ENCODE measurements around the gene DYRK1A. TPM values are rescaled to one million over a fixed set of nuclear protein-coding genes. Genes with fewer than 3 reads are reported as not detected.

The DYRK1A gene
- total and polyA plus RNA-seq, 10 of the 15 experiments (the other 5 are each of a cell fraction or from before 2014, with no cell fraction given) = 2.4 to 68.6 (median 30.7) TPM

- Histone ChIP-seq H3K9me3 (replicated peaks; ENCODE audit: control insufficient read depth, insufficient read depth, low read length) (no peaks in the 10 kb centered on the region), H3K4me1 (ENCODE audit: control insufficient read depth, insufficient read depth, low read length) (peaks cover 6% of the 10 kb centered on the region), H3K27me3 (replicated peaks in 1 of 2; ENCODE audit: control insufficient read depth in 2 of 2, insufficient read depth in 2 of 2, low read length in 1 of 2) (no peaks in the 10 kb centered on the region), H3K4me2 (ENCODE audit: control insufficient read depth, insufficient read depth) (no peak overlapping the region), H3K27ac (ENCODE audit: control insufficient read depth, insufficient read depth) (no peak overlapping the region), H4K20me1 (ENCODE audit: control insufficient read depth, insufficient read depth) (no peaks in the 10 kb centered on the region), H3K79me2 (ENCODE audit: control insufficient read depth, insufficient read depth, low read length) (no peaks in the 10 kb centered on the region), H3K4me3 (no peak overlapping the region), H3K9ac (ENCODE audit: control insufficient read depth, insufficient read depth, low read length) (no peak overlapping the region), H3K36me3 (ENCODE audit: control insufficient read depth in 2 of 2, insufficient read depth in 2 of 2, low read length in 1 of 2) (peaks cover 25 to 60% of the 10 kb centered on the region in 2 experiments), H2AFZ (ENCODE audit: control insufficient read depth, low read depth, low read length) (no peak overlapping the region)
- ChIA-PET RAD21 (ENCODE audit: unreplicated experiment) (no interaction called here), POLR2A (interaction anchor here (0.8 kb wide), 1 partner anchor 14 kb away, joined by 3 read pairs; no protein-coding TSS in a partner anchor), CTCF (interaction anchor here (0.6 to 1.9 kb wide), 4 partner anchors 15 to 780 kb away, joined by 3 to 8 read pairs (median 6); no protein-coding TSS in a partner anchor), SMC1A (ENCODE audit: uncharacterized antibody, unreplicated experiment) (interaction anchor here (1.0 to 1.8 kb wide), 5 partner anchors 10 to 46 kb away, joined by 3 to 7 read pairs (median 4); no protein-coding TSS in a partner anchor)
- FAIRE-seq (no peak), ATAC-seq (no peak), DNase-seq (ENCODE audit: low read depth, low spot score) (no peak)
- intact Hi-C loops (cut with micrococcal nuclease; ENCODE audit: unreplicated experiment) = no loop called here
- TF ChIP-seq EZH2 (IDR thresholded peaks at IDR 0.05; ENCODE audit: borderline replicate concordance, control insufficient read depth, low read depth, low read length) (no peak), REST (IDR thresholded peaks at IDR 0.05; ENCODE audit: low read depth, low read length) (no peak), POLR2A (IDR thresholded peaks at IDR 0.05; ENCODE audit: low read depth, low read length) (0 out of 2 replicates have a peak, but pooled peaks have one; percentile 13)
- in situ Hi-C loops (cut with MboI) = no loop called here
- BruUV-seq (replicated peaks) = no TSS peak
- WGBS (ENCODE audit: insufficient coverage, insufficient replicate concordance, low lambda C conversion rate, missing lambda C conversion rate) = 93% methylated on average over 5 of the region's 5 CpGs
Observed at GRCh38 chr21:37511848-37512247, 145.3 kb downstream of the DYRK1A start.

GRCh38 chr21:37513383-37513782, 146.8 kb downstream of the DYRK1A start:
- FAIRE-seq (no peak), ATAC-seq (no peak), DNase-seq (ENCODE audit: low read depth, low spot score) (no peak)
- ChIA-PET POLR2A (no interaction called here), CTCF (no interaction called here), RAD21 (ENCODE audit: unreplicated experiment) (no interaction called here), SMC1A (ENCODE audit: uncharacterized antibody, unreplicated experiment) (no interaction called here)
- Histone ChIP-seq H3K27me3 (replicated peaks in 1 of 2; ENCODE audit: control insufficient read depth in 2 of 2, insufficient read depth in 2 of 2, low read length in 1 of 2) (no peaks in the 10 kb centered on the region), H2AFZ (ENCODE audit: control insufficient read depth, low read depth, low read length) (no peak overlapping the region), H3K36me3 (ENCODE audit: control insufficient read depth in 2 of 2, insufficient read depth in 2 of 2, low read length in 1 of 2) (peaks cover 20 to 61% of the 10 kb centered on the region in 2 experiments), H3K4me3 (no peak overlapping the region), H3K9me3 (replicated peaks; ENCODE audit: control insufficient read depth, insufficient read depth, low read length) (no peaks in the 10 kb centered on the region), H3K27ac (ENCODE audit: control insufficient read depth, insufficient read depth) (no peak overlapping the region), H3K4me2 (ENCODE audit: control insufficient read depth, insufficient read depth) (no peak overlapping the region; the same call in 1 of the 2 replicates), H3K4me1 (ENCODE audit: control insufficient read depth, insufficient read depth, low read length) (no peaks in the 10 kb centered on the region), H3K79me2 (ENCODE audit: control insufficient read depth, insufficient read depth, low read length) (no peaks in the 10 kb centered on the region), H3K9ac (ENCODE audit: control insufficient read depth, insufficient read depth, low read length) (no peak overlapping the region), H4K20me1 (ENCODE audit: control insufficient read depth, insufficient read depth) (no peaks in the 10 kb centered on the region)
- WGBS (ENCODE audit: insufficient coverage, insufficient replicate concordance, low lambda C conversion rate, missing lambda C conversion rate) = 48% methylated on average over 3 of the region's 3 CpGs
- intact Hi-C loops (cut with micrococcal nuclease; ENCODE audit: unreplicated experiment) = no loop called here
- BruUV-seq (replicated peaks) = no TSS peak
- in situ Hi-C loops (cut with MboI) = no loop called here
- TF ChIP-seq JUND (IDR thresholded peaks at IDR 0.05; ENCODE audit: low read depth, low read length) = no peak
- TF ChIP-seq USF2 (IDR thresholded peaks at IDR 0.05; ENCODE audit: borderline replicate concordance, low read depth, low read length) = no peak
- no peak for TF ChIP-seq SKIL (IDR thresholded peaks at IDR 0.05; ENCODE audit: low read depth, poor library complexity, severe bottlenecking)
- TF ChIP-seq BMI1 (IDR thresholded peaks at IDR 0.05; ENCODE audit: borderline replicate concordance) = no peak
- TF ChIP-seq MAX (IDR thresholded peaks at IDR 0.05; ENCODE audit: low read depth, low read length) = no peak

All from GM12878 (cell line).